SJSA1 (cell line): ENCODE data around the gene TEX29. TPM values are rescaled to one million over a fixed set of nuclear protein-coding genes. Genes with fewer than 3 reads are reported as not detected.

Source experiments
- DNase-seq, 2 experiments: peaks; one replicate each; pipeline ENCODE4 v3.0.0-alpha.2; 2015 to 2020; ENCODE audit warnings: low spot score in 2 of 2, low read depth in 1 of 2
- H3K27ac ChIP-seq: fragments of 250-450 bp; sonication (Bioruptor Pico); 2 replicates; pipeline ENCODE4 v1.5.1; 2020; ENCODE audit warnings: mild to moderate bottlenecking, moderate library complexity
- H3K27me3 ChIP-seq: fragments of 250-450 bp; sonication (Bioruptor Pico); replicated peaks from 2 replicates; pipeline ENCODE4 v1.5.1; 2020; ENCODE audit warnings: mild to moderate bottlenecking, moderate library complexity
- H3K36me3 ChIP-seq: fragments of 250-450 bp; sonication (Bioruptor Pico); 2 replicates; pipeline ENCODE4 v1.5.1; 2020; ENCODE audit warnings: mild to moderate bottlenecking
- H3K4me1 ChIP-seq: fragments of 250-450 bp; sonication (Bioruptor Pico); replicated peaks from 2 replicates; pipeline ENCODE4 v1.6.1; 2021; ENCODE audit warnings: mild to moderate bottlenecking
- H3K4me3 ChIP-seq: fragments of 250-450 bp; sonication (Bioruptor Pico); 2 replicates; pipeline ENCODE4 v1.5.1; 2020; ENCODE audit warnings: mild to moderate bottlenecking
- H3K9me3 ChIP-seq: fragments of 250-450 bp; sonication (Bioruptor Pico); replicated peaks from 2 replicates; pipeline ENCODE4 v1.5.1; 2020; ENCODE audit warnings: mild to moderate bottlenecking
- total RNA-seq: library from RNA; depleted of rRNA; stranded (reverse); fragments of >200 nt; shearing (Covaris generic); gene quantifications from 2 replicates; pipeline ENCODE4 v1.2.3, GENCODE V29; 2014

Gene TEX29
- total RNA-seq, 1 experiment from 2014 or later, result 0.82 TPM

DNA sequence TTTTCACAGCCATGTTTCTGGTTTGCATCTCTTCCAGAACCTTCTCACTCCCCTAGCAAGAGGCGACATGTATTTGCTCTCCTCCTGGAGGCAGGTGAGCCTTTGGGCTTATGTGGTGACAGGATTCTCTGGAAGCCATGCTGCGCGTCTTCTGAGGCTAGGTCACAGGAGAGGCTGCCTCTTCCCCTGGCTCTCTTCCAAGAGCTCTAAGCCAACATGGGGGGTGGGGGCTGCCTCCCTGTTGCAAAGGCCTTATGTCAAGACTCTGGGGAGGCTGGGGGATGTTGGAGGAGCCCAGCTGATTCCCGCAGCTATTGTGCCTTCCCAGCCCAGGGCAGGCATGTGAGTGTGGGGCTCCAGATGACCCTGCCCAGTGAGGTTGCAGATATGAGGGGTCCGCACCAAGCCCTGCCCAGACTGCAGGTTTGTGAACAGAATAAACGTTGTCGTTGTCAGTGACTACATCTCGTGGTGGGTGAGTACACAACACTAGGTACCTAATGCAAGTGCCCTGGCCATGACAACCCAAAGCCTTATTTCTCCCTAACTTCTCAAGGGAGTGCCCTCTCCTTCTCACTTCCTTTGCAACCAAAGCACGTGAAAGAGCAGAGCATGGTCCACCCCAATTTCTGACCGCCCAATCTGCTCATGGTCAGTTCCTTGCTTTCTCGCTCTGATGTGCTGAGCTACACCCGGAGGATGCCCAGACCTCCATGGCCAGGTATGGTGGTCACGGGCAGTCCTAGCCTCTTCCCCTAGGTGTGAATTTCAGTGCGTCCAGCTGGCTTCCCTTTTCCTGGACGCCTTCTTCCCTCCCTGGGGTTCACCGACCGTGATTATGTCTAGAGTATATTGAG lies 44.9 kb downstream of the TEX29 start:
- peaks cover 6% of the 10 kb centered on the region; the same call in 1 of the 2 replicates for H3K9me3 ChIP-seq

DNA sequence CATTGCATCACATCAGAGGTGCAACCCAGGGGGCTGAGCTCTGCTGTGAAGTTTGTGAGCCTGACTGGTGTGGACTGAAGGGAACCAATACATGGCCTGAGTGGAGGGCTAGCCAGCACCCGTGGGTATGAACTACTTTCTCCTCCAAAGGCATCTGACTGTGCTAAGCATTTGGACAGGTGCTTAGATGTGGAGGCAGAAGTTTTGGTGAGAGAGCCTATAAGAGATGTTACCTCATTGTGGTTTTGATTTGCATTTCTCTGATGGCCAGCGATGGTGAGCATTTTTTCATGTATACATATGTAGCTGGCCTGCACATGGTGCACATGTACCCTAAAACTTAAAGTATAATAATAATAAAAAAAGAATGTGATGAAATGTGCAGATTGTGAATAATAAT lies 46.9 kb downstream of the TEX29 start:
- no peaks in the 10 kb centered on the region for H3K36me3 ChIP-seq
- peaks cover 93% of the 10 kb centered on the region for H3K27me3 ChIP-seq
- no peak overlapping the region for H3K27ac ChIP-seq
- DNase-seq, result peak in 1 of 2 experiments; percentile 42
- H3K4me3 ChIP-seq, result no peak overlapping the region
- H3K9me3 ChIP-seq, result peaks cover 6% of the 10 kb centered on the region; the same call in 1 of the 2 replicates
- H3K4me1 ChIP-seq, result no peaks in the 10 kb centered on the region

More for the DNA sequence above, 44.9 kb downstream of the TEX29 start:
- Histone ChIP-seq H3K27me3 (peaks cover 77% of the 10 kb centered on the region), H3K36me3 (no peaks in the 10 kb centered on the region), H3K4me1 (no peaks in the 10 kb centered on the region), H3K27ac (no peak overlapping the region), H3K4me3 (no peak overlapping the region)
- peak in 1 of 2 experiments; percentile 52 for DNase-seq

DNA sequence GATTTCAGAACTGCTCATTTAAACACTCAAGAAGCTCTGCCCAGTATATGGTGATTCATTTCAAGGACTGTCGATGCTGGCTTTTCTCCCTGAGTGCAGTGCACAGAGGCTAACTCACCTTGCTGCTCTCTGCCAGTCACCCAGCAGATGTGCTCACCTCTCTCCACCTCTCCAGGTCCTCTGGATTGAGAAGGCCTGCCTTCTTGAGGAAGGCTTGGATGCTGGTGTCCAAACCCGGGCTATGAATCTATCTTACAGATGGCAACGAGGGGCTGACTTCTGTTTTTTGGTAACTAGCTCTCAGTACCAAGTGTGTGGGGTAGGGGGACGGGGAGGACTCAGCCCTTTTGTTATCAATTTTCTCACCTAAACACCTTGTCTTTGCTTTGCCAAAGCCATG lies 47.6 kb downstream of the TEX29 start:
- Histone ChIP-seq H3K27me3 (peaks cover 93% of the 10 kb centered on the region), H3K4me3 (no peak overlapping the region), H3K36me3 (no peaks in the 10 kb centered on the region), H3K4me1 (no peaks in the 10 kb centered on the region), H3K9me3 (peaks cover 6% of the 10 kb centered on the region; the same call in 1 of the 2 replicates), H3K27ac (no peak overlapping the region)
- DNase-seq, result peak in 1 of 2 experiments; percentile 40

DNA sequence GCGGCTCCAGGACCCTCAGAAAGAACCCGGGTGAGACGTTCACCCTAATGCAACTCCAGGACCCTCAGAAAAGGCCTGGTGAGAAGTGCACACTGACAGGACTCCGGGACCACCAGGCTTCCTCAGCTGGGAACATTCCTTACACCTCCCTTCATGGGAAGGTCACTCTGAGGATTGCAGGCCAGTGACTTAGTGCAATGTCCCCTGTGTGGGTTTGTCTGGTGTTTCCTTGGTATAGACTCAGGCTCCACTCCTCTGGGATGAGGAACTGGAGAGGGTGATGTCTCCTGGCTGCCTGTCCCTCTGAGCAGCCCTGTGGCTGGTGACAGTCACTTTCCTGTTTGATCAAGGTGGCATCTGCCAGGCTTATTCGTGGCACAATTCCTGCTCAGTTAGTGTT lies 49.7 kb downstream of the TEX29 start:
- Histone ChIP-seq H3K36me3 (no peaks in the 10 kb centered on the region), H3K27ac (no peak overlapping the region), H3K4me3 (no peak overlapping the region), H3K27me3 (peaks cover 96% of the 10 kb centered on the region), H3K9me3 (peaks cover 6% of the 10 kb centered on the region; the same call in 1 of the 2 replicates), H3K4me1 (no peaks in the 10 kb centered on the region)
- peak in 1 of 2 experiments; percentile 46 for DNase-seq

DNA sequence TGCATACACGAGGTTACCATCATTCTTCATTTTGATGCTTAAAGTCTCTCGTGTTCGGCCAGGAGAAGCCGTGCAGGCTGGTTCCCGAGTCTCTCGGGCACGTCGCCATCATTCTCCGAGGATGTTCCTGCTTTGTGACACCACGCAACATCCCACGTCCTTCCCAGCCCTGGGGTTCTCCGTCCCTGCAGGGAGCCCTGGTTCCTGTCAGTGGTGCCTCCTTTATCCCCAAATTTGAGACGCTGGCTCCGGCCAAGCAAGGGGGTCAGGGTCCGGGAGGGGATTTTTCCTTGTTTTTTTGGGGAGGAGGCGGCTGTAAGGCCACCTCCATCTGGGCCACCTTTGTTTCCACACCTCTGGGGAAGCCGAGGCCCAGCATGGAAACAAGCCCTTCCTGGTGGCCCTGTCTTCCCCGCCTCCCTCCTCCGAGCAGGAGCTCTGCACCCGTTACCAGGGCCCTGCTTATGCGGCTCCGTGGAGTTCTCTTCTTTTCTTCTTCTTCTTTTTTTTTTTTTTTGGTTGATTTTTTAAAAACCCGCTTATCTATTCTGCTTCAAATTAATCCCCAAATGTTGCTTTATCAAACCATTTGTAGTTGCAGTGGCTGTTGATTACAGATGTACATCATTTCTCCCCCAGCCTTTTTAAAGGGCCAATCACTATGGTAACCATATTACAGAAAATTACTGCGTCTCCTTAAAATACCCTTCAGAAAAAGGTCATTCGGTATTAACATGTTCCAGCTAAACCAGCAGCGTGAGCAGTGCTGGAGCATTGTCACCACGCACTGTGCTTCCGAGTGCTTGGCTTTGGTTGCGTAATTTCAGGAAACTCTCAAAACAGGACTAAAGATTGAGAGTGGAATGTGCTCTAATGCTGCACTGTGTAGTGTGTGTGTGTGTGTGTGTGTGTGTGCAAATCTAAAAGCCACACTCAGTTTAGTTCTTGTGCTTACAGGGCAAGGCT lies 50.4 kb downstream of the TEX29 start:
- no peak overlapping the region for H3K4me3 ChIP-seq
- no peaks in the 10 kb centered on the region for H3K36me3 ChIP-seq
- H3K4me1 ChIP-seq, result no peaks in the 10 kb centered on the region
- peaks cover 98% of the 10 kb centered on the region for H3K27me3 ChIP-seq
- H3K27ac ChIP-seq, result no peak overlapping the region
- peaks cover 6% of the 10 kb centered on the region; the same call in 1 of the 2 replicates for H3K9me3 ChIP-seq
- DNase-seq, result peak in 1 of 2 experiments; percentile 54

DNA sequence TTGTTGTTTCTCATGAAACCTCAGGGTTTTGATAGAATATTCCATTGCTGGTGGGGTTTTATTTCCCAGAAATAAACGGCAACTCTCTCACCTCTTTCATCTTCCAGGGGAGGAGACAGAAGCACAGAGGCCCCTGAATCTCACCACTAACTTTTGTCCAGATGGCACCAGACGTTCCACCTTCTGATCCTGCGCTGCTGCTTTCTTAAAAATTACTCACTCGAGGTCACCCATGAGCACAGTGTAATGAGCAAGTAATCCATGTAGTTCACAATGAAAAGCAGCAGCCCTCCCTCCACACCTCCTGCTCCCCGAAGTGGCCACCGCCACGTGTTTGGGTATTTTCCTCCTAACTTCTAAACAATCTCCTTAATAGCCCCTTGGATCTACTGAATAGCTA lies 51.3 kb downstream of the TEX29 start:
- no peaks in the 10 kb centered on the region for H3K36me3 ChIP-seq
- H3K9me3 ChIP-seq, result peaks cover 6% of the 10 kb centered on the region; the same call in 1 of the 2 replicates
- no peak overlapping the region for H3K4me3 ChIP-seq
- peak in 1 of 2 experiments; percentile 45 for DNase-seq
- H3K4me1 ChIP-seq, result no peaks in the 10 kb centered on the region
- no peak overlapping the region for H3K27ac ChIP-seq
- peaks cover 98% of the 10 kb centered on the region for H3K27me3 ChIP-seq

DNA sequence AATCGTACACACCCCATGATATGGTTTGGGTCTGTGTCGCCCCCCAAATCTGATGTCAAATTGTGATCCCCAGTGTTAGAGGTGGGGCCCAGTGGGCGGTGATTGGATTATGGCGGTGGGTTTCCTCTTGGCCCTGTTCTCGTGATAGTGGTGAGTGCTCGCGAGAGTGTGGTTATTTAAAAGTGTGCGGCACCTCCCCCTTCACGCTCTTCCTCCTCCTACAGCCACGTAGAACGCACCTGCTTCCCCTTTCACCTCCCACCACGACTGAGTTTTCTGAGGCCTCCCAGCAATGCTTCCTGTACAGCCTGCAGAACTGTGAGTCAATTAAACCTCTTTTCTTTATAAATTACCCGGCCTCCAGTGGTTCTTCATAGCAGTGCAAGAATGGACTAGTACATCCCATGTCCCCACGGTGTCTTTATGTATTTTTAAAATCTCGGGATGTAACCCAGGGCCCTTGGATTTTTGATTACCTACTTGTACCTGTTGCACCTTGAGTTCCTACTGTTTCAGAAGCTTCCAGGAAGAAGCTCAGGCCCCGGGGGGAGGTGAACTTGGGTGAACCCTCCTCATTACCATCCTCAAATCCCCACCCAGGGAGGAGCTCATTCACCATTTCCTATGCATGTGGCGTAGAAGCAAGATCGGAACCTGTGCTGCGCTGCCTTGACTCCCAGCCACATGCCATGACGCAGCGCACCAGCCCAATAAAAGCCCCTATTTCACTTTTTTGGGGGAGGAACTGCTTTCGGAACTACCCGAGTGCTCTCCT lies 52.4 kb downstream of the TEX29 start:
- DNase-seq, result peak in 1 of 2 experiments; percentile 46
- no peak overlapping the region for H3K27ac ChIP-seq
- H3K9me3 ChIP-seq, result peaks cover 6% of the 10 kb centered on the region; the same call in 1 of the 2 replicates
- H3K4me3 ChIP-seq, result no peak overlapping the region
- H3K36me3 ChIP-seq, result no peaks in the 10 kb centered on the region
- no peaks in the 10 kb centered on the region for H3K4me1 ChIP-seq
- H3K27me3 ChIP-seq, result peaks cover 98% of the 10 kb centered on the region

DNA sequence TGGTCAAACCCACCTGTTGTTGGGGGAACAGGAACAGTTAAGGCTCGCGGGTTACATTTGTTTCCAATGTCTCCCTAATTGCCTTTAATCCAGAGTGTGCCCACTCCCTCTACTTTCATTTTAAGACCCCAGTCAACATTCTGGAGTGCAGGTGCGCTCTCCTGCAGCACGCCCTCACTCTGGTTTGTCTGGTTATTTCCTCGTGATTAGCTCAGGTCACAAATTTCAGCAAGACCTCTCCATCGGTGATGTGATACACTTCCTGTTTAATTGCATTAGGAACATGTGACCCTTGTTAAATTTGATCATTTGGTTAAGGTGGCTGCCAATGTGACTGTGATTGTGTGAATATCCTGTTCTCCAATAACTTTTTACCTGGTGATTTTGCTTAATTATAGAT lies 53.0 kb downstream of the TEX29 start:
- Histone ChIP-seq H3K27ac (no peak overlapping the region), H3K27me3 (peaks cover 98% of the 10 kb centered on the region), H3K4me3 (no peak overlapping the region), H3K9me3 (peaks cover 6% of the 10 kb centered on the region; the same call in 1 of the 2 replicates), H3K36me3 (no peaks in the 10 kb centered on the region), H3K4me1 (no peaks in the 10 kb centered on the region)
- no peak for DNase-seq

DNA sequence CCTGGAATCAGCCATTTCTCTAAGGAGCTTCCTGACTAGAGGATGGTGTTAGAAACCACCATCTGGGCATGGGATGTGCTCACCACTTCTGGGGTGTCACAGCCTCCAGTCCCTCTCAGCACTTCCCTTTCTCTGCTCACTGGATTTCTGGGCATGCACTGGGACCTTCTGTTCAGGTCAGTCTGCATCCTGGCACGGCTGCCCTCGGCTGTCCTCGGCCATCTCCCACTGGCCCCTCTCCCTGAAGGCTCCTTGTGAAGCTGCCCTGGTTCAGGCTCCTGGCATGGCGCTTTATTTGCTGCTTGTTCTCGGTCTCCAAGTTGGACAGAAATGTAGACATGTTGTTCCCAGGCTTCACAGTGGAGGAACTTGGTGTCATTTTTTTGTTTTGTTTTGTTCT lies 60.0 kb downstream of the TEX29 start:
- H3K4me1 ChIP-seq, result no peaks in the 10 kb centered on the region
- H3K9me3 ChIP-seq, result no peaks in the 10 kb centered on the region
- H3K4me3 ChIP-seq, result no peak overlapping the region
- H3K27ac ChIP-seq, result no peak overlapping the region
- H3K36me3 ChIP-seq, result no peaks in the 10 kb centered on the region
- peaks cover 80% of the 10 kb centered on the region for H3K27me3 ChIP-seq
- DNase-seq, result peak in 1 of 2 experiments; percentile 49

DNA sequence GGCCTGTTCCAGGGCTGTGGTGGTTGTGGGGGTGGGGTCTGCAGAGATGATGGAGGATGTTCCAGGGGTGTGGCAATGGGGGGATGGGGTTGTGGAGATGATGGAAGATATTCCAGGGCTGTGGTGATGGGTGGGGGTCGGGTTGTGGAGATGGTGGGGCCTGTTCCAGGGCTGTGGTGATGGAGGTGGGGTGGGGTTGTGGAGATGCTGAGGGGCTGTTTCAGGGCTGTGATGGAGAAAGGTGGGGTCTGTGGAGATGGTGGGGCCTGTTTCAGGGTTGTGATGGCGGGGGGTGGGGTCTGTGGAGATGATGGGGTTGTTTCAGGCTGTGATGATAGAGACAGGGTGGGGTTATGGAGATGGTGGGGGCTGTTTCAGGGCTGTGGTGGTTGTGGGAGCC lies 62.0 kb downstream of the TEX29 start:
- H3K27me3 ChIP-seq, result peaks cover 75% of the 10 kb centered on the region
- no peak overlapping the region for H3K4me3 ChIP-seq
- H3K9me3 ChIP-seq, result no peaks in the 10 kb centered on the region
- H3K36me3 ChIP-seq, result no peaks in the 10 kb centered on the region
- no peaks in the 10 kb centered on the region for H3K4me1 ChIP-seq
- H3K27ac ChIP-seq, result no peak overlapping the region
- peak in 1 of 2 experiments; percentile 60 for DNase-seq

DNA sequence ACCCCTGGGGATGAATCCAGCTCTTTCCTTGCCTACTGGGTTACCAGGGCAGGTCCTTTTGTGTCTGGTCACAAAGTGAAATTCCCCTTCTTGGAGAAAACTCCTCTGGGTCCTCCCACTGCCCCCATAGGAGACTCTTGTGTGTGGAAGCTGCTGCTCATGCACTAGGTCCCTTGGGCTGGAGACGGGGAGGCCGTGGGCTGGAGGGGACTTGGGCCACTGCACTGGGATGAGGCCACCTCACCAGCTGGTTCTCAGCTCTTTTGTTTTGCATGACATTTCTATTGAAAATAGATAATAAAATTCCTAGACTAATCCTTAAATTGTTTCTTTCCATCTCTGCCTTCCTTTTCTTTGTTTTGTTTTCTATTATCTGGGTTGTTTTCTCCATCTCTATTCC lies 62.4 kb downstream of the TEX29 start:
- H3K4me1 ChIP-seq, result no peaks in the 10 kb centered on the region
- H3K27ac ChIP-seq, result no peak overlapping the region
- DNase-seq, result peak in 1 of 2 experiments; percentile 43
- H3K27me3 ChIP-seq, result peaks cover 75% of the 10 kb centered on the region
- no peak overlapping the region for H3K4me3 ChIP-seq
- no peaks in the 10 kb centered on the region for H3K36me3 ChIP-seq
- no peaks in the 10 kb centered on the region for H3K9me3 ChIP-seq

DNA sequence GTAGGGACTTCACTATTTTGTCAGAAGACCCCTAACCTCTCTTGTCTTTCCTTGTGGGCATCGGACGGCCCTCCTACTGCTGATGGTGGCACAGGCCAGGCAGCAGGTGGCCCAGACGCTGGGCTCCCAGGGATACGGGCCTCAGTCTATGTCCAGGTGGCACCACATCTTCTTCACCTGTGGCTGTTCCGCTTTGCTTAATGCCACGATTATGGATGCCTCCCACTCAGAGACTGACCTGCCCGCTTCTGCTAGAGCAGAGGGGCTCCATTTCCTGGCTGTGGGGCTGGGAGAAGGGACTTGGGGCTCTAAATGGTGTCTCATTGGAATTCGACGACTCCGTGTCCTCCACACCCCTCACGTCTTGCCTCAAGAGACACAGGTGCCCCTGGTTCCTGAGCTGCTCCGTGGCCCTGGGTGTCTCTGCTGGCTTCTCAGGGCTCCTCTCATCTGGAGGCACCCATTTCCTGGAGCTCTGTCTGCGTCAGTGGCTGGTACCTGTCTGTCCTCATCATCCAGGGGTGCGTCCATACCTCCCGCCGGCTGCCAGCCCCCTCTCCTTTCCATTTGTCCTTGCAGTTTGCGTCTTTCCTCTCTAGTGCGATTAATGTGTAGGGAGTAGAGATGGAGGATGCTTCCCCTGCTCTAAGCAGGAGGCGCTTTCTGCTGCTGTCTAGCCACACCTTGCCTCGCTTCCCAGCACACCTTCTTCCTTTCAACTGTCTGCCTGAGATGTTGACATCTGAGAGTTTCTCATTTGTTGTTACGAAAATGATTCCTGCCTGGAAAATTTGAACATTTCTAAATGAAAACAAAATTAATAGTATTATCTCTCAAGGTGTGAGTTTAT lies 63.4 kb downstream of the TEX29 start:
- Histone ChIP-seq H3K9me3 (no peaks in the 10 kb centered on the region), H3K27ac (no peak overlapping the region), H3K27me3 (peaks cover 75% of the 10 kb centered on the region), H3K4me1 (no peaks in the 10 kb centered on the region), H3K36me3 (no peaks in the 10 kb centered on the region), H3K4me3 (no peak overlapping the region)
- DNase-seq, result peak in 1 of 2 experiments; percentile 50
